Astrocyte (in vitro differentiated cells and primary cell): ENCODE results near the gene COMT. TPM values are rescaled to one million over a fixed set of nuclear protein-coding genes. Genes with fewer than 3 reads are reported as not detected.

Source experiments
- DNase-seq: peaks from one replicate; pipeline ENCODE4 v3.0.0-alpha.2; 2010; ENCODE audit warnings: low read depth
- FAIRE-seq: peaks from 2 replicates; lab custom pipeline; 2011; peaks lifted over from hg19 to GRCh38; lab: Jason Lieb, UNC
- H2AFZ ChIP-seq: 2 replicates; pipeline ENCODE4 v1.6.0; 2012; ENCODE audit warnings: low read depth, low read length, inconsistent platforms
- H3K27ac ChIP-seq: 2 replicates; pipeline ENCODE4 v1.5.1; 2011; ENCODE audit warnings: low read depth, low read length, inconsistent platforms
- H3K27me3 ChIP-seq: 2 replicates; pipeline ENCODE4 v1.6.0; 2011; ENCODE audit warnings: low read length, inconsistent platforms; ENCODE audit not compliant: insufficient read depth
- H3K36me3 ChIP-seq: 2 replicates; pipeline ENCODE4 v1.5.1; 2011; ENCODE audit warnings: low read length, inconsistent platforms; ENCODE audit not compliant: insufficient read depth
- H3K4me1 ChIP-seq: 2 replicates; pipeline ENCODE4 v1.5.1; 2011; ENCODE audit warnings: low read length, inconsistent platforms; ENCODE audit not compliant: insufficient read depth
- H3K4me2 ChIP-seq: 2 replicates; pipeline ENCODE4 v1.6.0; 2012; ENCODE audit warnings: low read length, inconsistent platforms
- H3K4me3 ChIP-seq: 2 replicates; pipeline ENCODE4 v1.5.1; 2011; ENCODE audit warnings: low read depth, mild to moderate bottlenecking, low read length, inconsistent platforms; ENCODE audit not compliant: insufficient read depth
- H3K79me2 ChIP-seq: 2 replicates; pipeline ENCODE4 v1.6.0; 2012; ENCODE audit warnings: mild to moderate bottlenecking, low read length, inconsistent platforms; ENCODE audit not compliant: insufficient read depth
- H3K9ac ChIP-seq: 2 replicates; pipeline ENCODE4 v1.6.0; 2012; ENCODE audit warnings: mild to moderate bottlenecking, low read length, inconsistent platforms
- H3K9me3 ChIP-seq: 2 replicates; pipeline ENCODE4 v1.5.1; 2012; ENCODE audit warnings: low read depth, mild to moderate bottlenecking, low read length, inconsistent platforms; ENCODE audit not compliant: insufficient read depth
- H4K20me1 ChIP-seq: 2 replicates; pipeline ENCODE4 v1.6.0; 2012; ENCODE audit warnings: low read length, inconsistent platforms; ENCODE audit not compliant: insufficient read depth
- H3K27ac Mint-ChIP-seq: one replicate; pipeline ENCODE4 v1.8.0; 2021; ENCODE audit warnings: mild to moderate bottlenecking, mixed read lengths; ENCODE audit not compliant: unreplicated experiment
- H3K27me3 Mint-ChIP-seq: one replicate; pipeline ENCODE4 v1.8.0; 2021; ENCODE audit warnings: low read depth, mixed read lengths; ENCODE audit not compliant: unreplicated experiment
- H3K36me3 Mint-ChIP-seq: one replicate; pipeline ENCODE4 v1.8.0; 2021; ENCODE audit warnings: low read depth, mixed read lengths; ENCODE audit not compliant: unreplicated experiment
- H3K4me1 Mint-ChIP-seq: one replicate; pipeline ENCODE4 v1.8.0; 2021; ENCODE audit warnings: low read depth, mixed read lengths; ENCODE audit not compliant: unreplicated experiment
- H3K4me3 Mint-ChIP-seq: one replicate; pipeline ENCODE4 v1.8.0; 2021; ENCODE audit warnings: mild to moderate bottlenecking, moderate library complexity, mixed read lengths; ENCODE audit not compliant: unreplicated experiment
- H3K9me3 Mint-ChIP-seq: one replicate; pipeline ENCODE4 v1.8.0; 2021; ENCODE audit warnings: mild to moderate bottlenecking, mixed read lengths; ENCODE audit not compliant: unreplicated experiment
- CTCF ChIP-seq: IDR thresholded peaks from 2 replicates; pipeline ENCODE4 v1.5.1; 2011; ENCODE audit warnings: low read depth, mild to moderate bottlenecking, inconsistent platforms, low read length, moderate library complexity; ENCODE audit not compliant: insufficient read depth
- EZH2 ChIP-seq: IDR thresholded peaks from 2 replicates; pipeline ENCODE4 v1.6.1; 2012; ENCODE audit warnings: mild to moderate bottlenecking, low read length, inconsistent platforms; ENCODE audit not compliant: insufficient read depth
- total RNA-seq: library from RNA; stranded (reverse); gene quantifications from 2 replicates; pipeline ENCODE4 v1.2.1, GENCODE V29; 2021

COMT gene
- total RNA-seq, 1 donor from 2014 or later: 116 TPM

DNA sequence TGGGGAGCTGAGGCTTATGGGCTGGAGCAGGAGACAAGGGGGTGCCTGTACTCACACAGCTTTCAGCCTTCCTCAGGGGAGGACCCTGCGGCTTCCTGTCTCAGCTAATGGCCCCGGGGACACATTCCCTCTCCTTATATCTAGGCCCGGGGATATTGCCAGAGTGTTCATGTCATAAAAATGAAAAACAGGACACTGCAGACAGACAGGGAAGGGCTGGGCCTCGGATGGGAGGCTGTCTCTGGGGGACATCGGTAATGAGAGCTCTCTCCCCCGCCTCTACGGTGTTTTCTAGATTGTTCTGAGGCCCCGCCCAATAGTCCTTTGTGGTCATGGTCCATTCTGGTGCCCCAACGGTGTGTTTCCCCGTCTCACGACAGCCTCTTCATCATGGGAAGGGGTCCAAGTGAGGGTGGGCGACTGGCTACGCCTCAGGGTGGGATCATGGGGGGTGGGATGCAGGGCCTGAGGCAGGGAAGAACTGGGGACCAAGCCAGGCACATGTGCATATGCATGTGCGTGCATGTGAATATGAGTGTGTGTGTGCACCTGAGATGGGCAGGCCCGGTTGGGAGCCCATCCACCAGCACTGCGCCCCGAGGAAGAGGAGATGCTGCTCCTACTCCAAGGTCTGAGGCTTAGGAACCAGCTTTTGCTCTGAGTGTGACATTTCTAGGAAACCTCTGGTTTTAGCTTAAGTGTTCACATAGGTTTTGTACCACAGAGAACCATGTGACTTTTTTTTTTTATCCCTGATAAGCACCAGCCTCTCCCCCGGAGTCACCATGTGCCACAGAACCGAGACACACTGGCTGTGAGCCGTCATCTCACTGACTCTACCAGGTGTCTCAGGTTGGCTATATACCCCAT, 69.8 kb downstream of the COMT start:
- Mint-ChIP-seq H3K4me1 (no peaks in the 10 kb centered on the region), H3K36me3 (no peaks in the 10 kb centered on the region), H3K27me3 (peaks cover 11% of the 10 kb centered on the region), H3K9me3 (no peaks in the 10 kb centered on the region), H3K27ac (no peak overlapping the region), H3K4me3 (no peak overlapping the region)
- TF ChIP-seq EZH2 (no peak), CTCF (no peak)
- no peak overlapping the region for H3K4me3 ChIP-seq
- H3K27me3 ChIP-seq: peaks cover 7% of the 10 kb centered on the region
- no peak for FAIRE-seq
- no peaks in the 10 kb centered on the region for H3K79me2 ChIP-seq
- no peak overlapping the region for H2AFZ ChIP-seq
- H3K9me3 ChIP-seq: no peaks in the 10 kb centered on the region
- H3K4me2 ChIP-seq: no peak overlapping the region
- no peaks in the 10 kb centered on the region for H3K36me3 ChIP-seq
- no peak for DNase-seq
- no peak overlapping the region for H3K9ac ChIP-seq
- peaks cover 4% of the 10 kb centered on the region for H4K20me1 ChIP-seq
- H3K27ac ChIP-seq: no peak overlapping the region
- H3K4me1 ChIP-seq: peaks cover 3% of the 10 kb centered on the region

DNA sequence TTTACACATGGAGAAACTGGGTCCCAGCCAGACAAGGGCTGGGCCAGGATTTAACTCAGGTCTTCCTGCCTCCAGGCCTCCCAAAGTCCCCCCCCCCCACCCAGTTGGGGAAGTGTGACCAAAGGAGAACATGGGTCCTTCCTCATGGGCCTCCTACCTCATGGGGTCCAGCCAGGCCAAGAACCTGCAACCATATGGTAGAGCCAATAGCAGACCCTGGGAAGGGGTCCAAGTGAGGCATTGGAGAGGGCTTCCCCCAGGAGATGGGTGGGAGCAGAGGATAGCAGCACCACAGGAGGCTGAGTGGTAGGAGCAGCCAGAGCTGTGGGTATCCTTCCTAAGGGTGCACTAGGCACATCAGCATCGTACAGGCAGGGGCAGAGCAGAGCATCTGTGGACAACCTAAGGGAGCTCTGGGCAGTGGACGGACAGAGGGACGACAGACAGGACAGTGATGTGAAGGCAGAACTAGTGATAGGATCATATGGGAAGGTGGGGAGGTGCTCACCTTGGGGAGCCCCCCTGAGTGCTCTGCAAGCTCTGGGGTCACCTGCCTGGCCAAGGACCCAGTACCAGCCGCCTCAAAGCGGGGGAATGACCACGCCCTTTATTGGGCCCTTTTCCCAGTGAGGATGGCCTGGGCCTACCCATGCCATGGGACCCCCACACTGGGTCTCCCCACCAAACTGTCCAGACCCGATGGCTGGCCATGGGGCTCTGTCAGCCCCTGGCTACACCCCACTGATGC, 70.6 kb downstream of the COMT start:
- Histone ChIP-seq H3K9ac (no peak overlapping the region), H3K4me1 (peaks cover 3% of the 10 kb centered on the region), H3K27me3 (peaks cover 7% of the 10 kb centered on the region), H4K20me1 (peaks cover 4% of the 10 kb centered on the region), H3K36me3 (no peaks in the 10 kb centered on the region), H3K27ac (no peak overlapping the region), H2AFZ (no peak overlapping the region), H3K79me2 (no peaks in the 10 kb centered on the region), H3K9me3 (no peaks in the 10 kb centered on the region), H3K4me3 (no peak overlapping the region), H3K4me2 (no peak overlapping the region)
- H3K4me1 Mint-ChIP-seq: no peaks in the 10 kb centered on the region
- no peaks in the 10 kb centered on the region for H3K36me3 Mint-ChIP-seq
- no peak overlapping the region for H3K4me3 Mint-ChIP-seq
- no peak overlapping the region for H3K27ac Mint-ChIP-seq
- TF ChIP-seq CTCF (no peak), EZH2 (no peak)
- peaks cover 13% of the 10 kb centered on the region for H3K27me3 Mint-ChIP-seq
- FAIRE-seq (no peak), DNase-seq (no peak)
- H3K9me3 Mint-ChIP-seq: no peaks in the 10 kb centered on the region
